Measurements from ENCODE around the gene SETD3.

The SETD3 gene

GRCh38 chr14:99451234-99451633, 29.4 kb downstream of the SETD3 start:
- DNase-seq = no peak

GRCh38 chr14:99450266-99450665, 30.4 kb downstream of the SETD3 start:
- no peak for DNase-seq

- DNase-seq = no peak
Observed at GRCh38 chr14:99447739-99448138, 32.9 kb downstream of the SETD3 start.

- no peak for DNase-seq
Observed at GRCh38 chr14:99445931-99446330, 34.7 kb downstream of the SETD3 start.

GRCh38 chr14:99441918-99442317, 38.7 kb downstream of the SETD3 start:
- DNase-seq = no peak

- no peak for DNase-seq
Observed at GRCh38 chr14:99441157-99441870, 39.3 kb downstream of the SETD3 start.

GRCh38 chr14:99440278-99440677, 40.4 kb downstream of the SETD3 start:
- DNase-seq = no peak

- no peak for DNase-seq
Observed at GRCh38 chr14:99437706-99438105, 43.0 kb downstream of the SETD3 start.

- no peak for DNase-seq
Observed at GRCh38 chr14:99436247-99437180, 44.1 kb downstream of the SETD3 start.

- DNase-seq = no peak
Observed at GRCh38 chr14:99435327-99435726, 45.3 kb downstream of the SETD3 start.

- no peak for DNase-seq
Observed at GRCh38 chr14:99432485-99432884, 48.2 kb downstream of the SETD3 start.

GRCh38 chr14:99431986-99432385, 48.7 kb downstream of the SETD3 start:
- DNase-seq = no peak

GRCh38 chr14:99430491-99430890, 50.2 kb downstream of the SETD3 start:
- DNase-seq = no peak

GRCh38 chr14:99427632-99428300, 52.9 kb downstream of the SETD3 start:
- no peak for DNase-seq

- no peak for DNase-seq
Observed at GRCh38 chr14:99426813-99427346, 53.8 kb downstream of the SETD3 start.

- no peak for DNase-seq
Observed at GRCh38 chr14:99426265-99426664, 54.4 kb downstream of the SETD3 start.

GRCh38 chr14:99425272-99425681, 55.4 kb downstream of the SETD3 start:
- no peak for DNase-seq

GRCh38 chr14:99424306-99424877, 56.3 kb downstream of the SETD3 start:
- DNase-seq = no peak

- DNase-seq = no peak
Observed at GRCh38 chr14:99423434-99423833, 57.2 kb downstream of the SETD3 start.

- DNase-seq = no peak
Observed at GRCh38 chr14:99422228-99423010, 58.2 kb downstream of the SETD3 start.

- DNase-seq = no peak
Observed at GRCh38 chr14:99420711-99421110, 59.9 kb downstream of the SETD3 start.

GRCh38 chr14:99419905-99420304, 60.8 kb downstream of the SETD3 start:
- DNase-seq = no peak
